H9 (cell line): ENCODE measurements around the gene KIFC3. TPM values are rescaled to one million over a fixed set of nuclear protein-coding genes. Genes with fewer than 3 reads are reported as not detected.
"Not testable (repeated sequence)": the region's sequence is repeated elsewhere in the genome, so short reads cannot be mapped to it uniquely, and the experiment has no call there.

Experiments
- DNase-seq: peaks from one replicate; pipeline ENCODE4 v3.0.0-alpha.2; 2017
- H2AFZ ChIP-seq: one replicate; pipeline ENCODE4 v1.6.1; 2013; ENCODE audit warnings: mild to moderate bottlenecking, low read length, control low read depth, moderate library complexity
- H2AK5ac ChIP-seq: 2 replicates; pipeline ENCODE4 v1.6.1; 2013; ENCODE audit warnings: low read length, control low read depth, mixed read lengths; ENCODE audit not compliant: insufficient read length
- H2BK120ac ChIP-seq: one replicate; pipeline ENCODE4 v1.6.1; 2013; ENCODE audit warnings: low read depth, mild to moderate bottlenecking, low read length, control low read depth, inconsistent platforms; ENCODE audit not compliant: poor library complexity, severe bottlenecking
- H2BK12ac ChIP-seq: 2 replicates; pipeline ENCODE4 v1.6.1; 2013; ENCODE audit warnings: low read length, control low read depth, mixed read lengths, low read depth; ENCODE audit not compliant: insufficient read length
- H2BK15ac ChIP-seq: 2 replicates; pipeline ENCODE4 v1.6.1; 2013; ENCODE audit warnings: low read depth, low read length, control low read depth
- H2BK20ac ChIP-seq: one replicate; pipeline ENCODE4 v1.6.1; 2013; ENCODE audit warnings: low read depth, mild to moderate bottlenecking, low read length, control low read depth, inconsistent platforms; ENCODE audit not compliant: poor library complexity, severe bottlenecking
- H2BK5ac ChIP-seq: 2 replicates; pipeline ENCODE4 v1.6.1; 2013; ENCODE audit warnings: low read length, control low read depth, mixed read lengths; ENCODE audit not compliant: insufficient read length
- H3K14ac ChIP-seq: 2 replicates; pipeline ENCODE4 v1.6.1; 2013; ENCODE audit warnings: low read length, control low read depth; ENCODE audit not compliant: insufficient read depth
- H3K18ac ChIP-seq: 2 replicates; pipeline ENCODE4 v1.6.1; 2013; ENCODE audit warnings: low read depth, mild to moderate bottlenecking, mixed read lengths, low read length, control low read depth; ENCODE audit not compliant: insufficient read length
- H3K23ac ChIP-seq: 2 replicates; pipeline ENCODE4 v1.6.1; 2013; ENCODE audit warnings: low read length, control low read depth, mixed read lengths, low read depth; ENCODE audit not compliant: insufficient read length
- H3K23me2 ChIP-seq: 2 replicates; pipeline ENCODE4 v1.6.1; 2013; ENCODE audit warnings: low read depth, mild to moderate bottlenecking, mixed read lengths, low read length, control low read depth; ENCODE audit not compliant: insufficient read length, poor library complexity, severe bottlenecking
- H3K27ac ChIP-seq: 2 replicates; pipeline ENCODE4 v1.5.1; 2013; ENCODE audit warnings: low read length, control low read depth, mixed read lengths, low read depth; ENCODE audit not compliant: insufficient read length
- H3K27me3 ChIP-seq: 2 replicates; pipeline ENCODE4 v1.6.1; 2013; ENCODE audit warnings: low read length, control low read depth, inconsistent platforms; ENCODE audit not compliant: insufficient read depth
- H3K4ac ChIP-seq: 2 replicates; pipeline ENCODE4 v1.6.1; 2013; ENCODE audit warnings: low read depth, mild to moderate bottlenecking, control low read depth, inconsistent platforms, low read length, moderate library complexity
- H3K4me1 ChIP-seq: 2 replicates; pipeline ENCODE4 v1.6.1; 2013; ENCODE audit warnings: low read length, control low read depth, inconsistent platforms; ENCODE audit not compliant: insufficient read depth
- H3K4me2 ChIP-seq: 2 replicates; pipeline ENCODE4 v1.6.1; 2013; ENCODE audit warnings: low read length, control low read depth, mixed read lengths; ENCODE audit not compliant: insufficient read length, insufficient read depth
- H3K56ac ChIP-seq: 2 replicates; pipeline ENCODE4 v1.6.1; 2013; ENCODE audit warnings: low read depth, mild to moderate bottlenecking, mixed read lengths, low read length, control low read depth; ENCODE audit not compliant: insufficient read length
- H3K79me1 ChIP-seq: 2 replicates; pipeline ENCODE4 v1.6.1; 2013; ENCODE audit warnings: low read depth, mild to moderate bottlenecking, moderate library complexity, low read length, control low read depth, inconsistent platforms; ENCODE audit not compliant: insufficient read depth, poor library complexity, severe bottlenecking
- H3K79me2 ChIP-seq: 2 replicates; pipeline ENCODE4 v1.6.1; 2013; ENCODE audit warnings: low read length, control low read depth, inconsistent platforms; ENCODE audit not compliant: insufficient read depth
- H3K9ac ChIP-seq: 2 replicates; pipeline ENCODE4 v1.6.1; 2013; ENCODE audit warnings: low read length, control low read depth, mixed read lengths; ENCODE audit not compliant: insufficient read length; ENCODE audit errors: extremely low read depth
- H3K9me3 ChIP-seq: one replicate; pipeline ENCODE4 v1.6.1; 2013; ENCODE audit warnings: low read depth, low read length, inconsistent platforms; ENCODE audit not compliant: control insufficient read depth
- H3T11ph ChIP-seq: one replicate; pipeline ENCODE4 v1.6.1; 2013; ENCODE audit warnings: mild to moderate bottlenecking, low read length, control low read depth, inconsistent platforms
- H4K20me1 ChIP-seq: one replicate; pipeline ENCODE4 v1.6.1; 2013; ENCODE audit not compliant: control insufficient read depth, insufficient read length, insufficient read depth
- H4K5ac ChIP-seq: 2 replicates; pipeline ENCODE4 v1.6.1; 2013; ENCODE audit warnings: low read depth, mild to moderate bottlenecking, mixed read lengths, low read length, control low read depth; ENCODE audit not compliant: insufficient read length
- H4K8ac ChIP-seq: replicated peaks from 2 replicates; pipeline ENCODE4 v1.6.1; 2013; ENCODE audit warnings: low read length, control low read depth, mixed read lengths, low read depth; ENCODE audit not compliant: insufficient read length
- H4K91ac ChIP-seq: 2 replicates; pipeline ENCODE4 v1.6.1; 2013; ENCODE audit warnings: low read depth, mild to moderate bottlenecking, moderate library complexity, mixed read lengths, low read length, control low read depth; ENCODE audit not compliant: insufficient read length
- H3K27ac Mint-ChIP-seq, 3 experiments: 2 replicates in 2 of 3; 3 replicates in 1 of 3; pipeline ENCODE4 v1.8.0; 2020 to 2021; ENCODE audit warnings: mixed read lengths in 3 of 3, mild to moderate bottlenecking in 1 of 3, moderate library complexity in 1 of 3
- H3K27me3 Mint-ChIP-seq: 2 replicates; pipeline ENCODE4 v1.8.0; 2021; ENCODE audit warnings: low read depth, mild to moderate bottlenecking, moderate library complexity, mixed read lengths
- H3K36me3 Mint-ChIP-seq, 3 experiments: 2 replicates in 2 of 3; 3 replicates in 1 of 3; pipeline ENCODE4 v1.8.0; 2020 to 2021; ENCODE audit warnings: low read depth in 3 of 3, mixed read lengths in 3 of 3; ENCODE audit not compliant: insufficient read depth in 1 of 3
- H3K4me1 Mint-ChIP-seq, 2 experiments: 2 replicates each; pipeline ENCODE4 v1.8.0; 2020; ENCODE audit warnings: mixed read lengths in 2 of 2
- H3K4me3 Mint-ChIP-seq, 2 experiments: 2 replicates in 1 of 2; 3 replicates in 1 of 2; pipeline ENCODE4 v1.8.0; 2020 to 2021; ENCODE audit warnings: mild to moderate bottlenecking in 2 of 2, mixed read lengths in 2 of 2, moderate library complexity in 1 of 2
- H3K9me3 Mint-ChIP-seq, 2 experiments: 2 replicates in 1 of 2; 3 replicates in 1 of 2; pipeline ENCODE4 v1.8.0; 2020; ENCODE audit warnings: mild to moderate bottlenecking in 2 of 2, mixed read lengths in 2 of 2, moderate library complexity in 1 of 2
- CTCF ChIP-seq: fragments of 200-600 bp; sonication (generic); conservative IDR thresholded peaks from 3 replicates; pipeline ENCODE4 v1.8.0; 2021; ENCODE audit warnings: antibody characterized with exemption, mild to moderate bottlenecking
- WGBS: extraction: QIAGEN DNeasy Blood & Tissue Kit; methylation state at CpG from one replicate; pipeline ENCODE4 v1.1.7; 2013; ENCODE audit warnings: missing lambda C conversion rate, low lambda C conversion rate, mixed read lengths; ENCODE audit not compliant: insufficient read length; ENCODE audit errors: extremely low coverage; 5-methylcytosine and 5-hydroxymethylcytosine counted together
- total RNA-seq: library from RNA; stranded (reverse); gene quantifications from 2 replicates; pipeline ENCODE4 v1.2.1, GENCODE V29; 2021

Gene KIFC3
- total RNA-seq, 1 experiment from 2014 or later: 5.0 TPM

GRCh38 chr16:57730771-57731730, 71.2 kb downstream of the KIFC3 start:
- no peaks in the 10 kb centered on the region for H3K27me3 ChIP-seq
- peaks cover 5% of the 10 kb centered on the region for H3K27me3 Mint-ChIP-seq

GRCh38 chr16:57729852-57730251, 72.4 kb downstream of the KIFC3 start:
- not testable (repeated sequence) for H3K23me2 ChIP-seq, H3K27ac ChIP-seq, H3K27me3 ChIP-seq

More at GRCh38 chr16:57730771-57731730, 71.2 kb downstream of the KIFC3 start:
- Histone ChIP-seq H2AK5ac (no peak overlapping the region), H3K14ac (no peak overlapping the region; the same call in 1 of the 2 replicates), H2BK15ac (no peak overlapping the region), H4K20me1 (no peaks in the 10 kb centered on the region), H4K91ac (no peak overlapping the region), H3K4me2 (no peak overlapping the region), H2BK5ac (no peak overlapping the region), H3K9ac (no peak overlapping the region), H3T11ph (no peak overlapping the region), H2BK120ac (no peak overlapping the region), H3K79me2 (no peaks in the 10 kb centered on the region), H3K18ac (no peak overlapping the region), H2BK20ac (no peak overlapping the region), H2AFZ (no peak overlapping the region), H3K23me2 (peaks cover 8% of the 10 kb centered on the region), H3K79me1 (no peaks in the 10 kb centered on the region), H3K27ac (no peak overlapping the region), H4K5ac (no peak overlapping the region), H3K9me3 (no peaks in the 10 kb centered on the region), H2BK12ac (no peak overlapping the region), H3K4ac (no peak overlapping the region), H4K8ac (no peak overlapping the region), H3K4me1 (no peaks in the 10 kb centered on the region), H3K56ac (no peak overlapping the region), H3K23ac (no peak overlapping the region)
- no peak for DNase-seq
- TF ChIP-seq CTCF: no peak
- no CpG with 5 or more reads among the region's 13 CpGs for WGBS
- Mint-ChIP-seq H3K9me3 (peaks cover 0 to 3% of the 10 kb centered on the region in 2 experiments; a peak in 3 of 5 replicates), H3K36me3 (peaks cover 0 to 5% (median 0%) of the 10 kb centered on the region in 3 experiments; a peak in 2 of 7 replicates), H3K27ac (no peak overlapping the region), H3K4me3 (no peak overlapping the region), H3K4me1 (peaks cover 1 to 13% of the 10 kb centered on the region in 2 experiments; a peak in 3 of 4 replicates)

More at GRCh38 chr16:57729852-57730251, 72.4 kb downstream of the KIFC3 start:
- H4K20me1 ChIP-seq, H2BK120ac ChIP-seq, H2BK20ac ChIP-seq, H2BK15ac ChIP-seq, H4K91ac ChIP-seq, H3K4me1 ChIP-seq, H3K79me1 ChIP-seq, H2AK5ac ChIP-seq, H3K23ac ChIP-seq, H4K8ac ChIP-seq, H3K9me3 ChIP-seq, H3K18ac ChIP-seq, H2BK12ac ChIP-seq, H4K5ac ChIP-seq, H2BK5ac ChIP-seq, H3K4ac ChIP-seq, H3T11ph ChIP-seq, H3K4me3 Mint-ChIP-seq, H3K4me2 ChIP-seq, H2AFZ ChIP-seq, DNase-seq, H3K36me3 Mint-ChIP-seq, H3K9ac ChIP-seq, H3K9me3 Mint-ChIP-seq, H3K79me2 ChIP-seq, H3K14ac ChIP-seq, H3K27ac Mint-ChIP-seq, H3K56ac ChIP-seq, H3K27me3 Mint-ChIP-seq: not testable (repeated sequence)
- H3K4me1 Mint-ChIP-seq: peaks cover 0 to 12% of the 10 kb centered on the region in 2 experiments; a peak in 1 of 4 replicates
- WGBS: 100% methylated on average over 2 of the region's 6 CpGs
